Bronchial epithelial cell (primary cell): ENCODE results near the gene ARHGEF12. TPM values are rescaled to one million over a fixed set of nuclear protein-coding genes. Genes with fewer than 3 reads are reported as not detected.

Experiments
- DNase-seq: peaks from one replicate; pipeline ENCODE4 v3.0.0-alpha.2; 2010; ENCODE audit warnings: low read depth
- FAIRE-seq: peaks from 2 replicates; lab custom pipeline; 2011; peaks lifted over from hg19 to GRCh38; lab: Jason Lieb, UNC
- H3K27me3 ChIP-seq: 2 replicates; pipeline ENCODE4 v1.5.1; 2011; ENCODE audit warnings: low read length; ENCODE audit not compliant: control insufficient read depth, insufficient read depth
- H3K36me3 ChIP-seq: 2 replicates; pipeline ENCODE4 v1.5.1; 2011; ENCODE audit warnings: low read length; ENCODE audit not compliant: control insufficient read depth, insufficient read depth
- H3K4me3 ChIP-seq: 2 replicates; pipeline ENCODE4 v1.5.1; 2011; ENCODE audit warnings: mild to moderate bottlenecking, low read depth, low read length, control low read depth
- total RNA-seq: library from RNA; depleted of rRNA; stranded (reverse); fragments of >200 nt; gene quantifications from 2 replicates; pipeline ENCODE4 v1.2.1, GENCODE V29; 2014
- TF ChIP-seq, protein P1 (sequence below): IDR thresholded peaks from 2 replicates; pipeline ENCODE4 v1.5.1; 2011; ENCODE audit warnings: mild to moderate bottlenecking, moderate library complexity, low read length, control low read depth, inconsistent platforms; ENCODE audit not compliant: insufficient read depth, severe bottlenecking

ARHGEF12 gene
- total RNA-seq, 1 donor from 2014 or later = 65.6 TPM

DNA sequence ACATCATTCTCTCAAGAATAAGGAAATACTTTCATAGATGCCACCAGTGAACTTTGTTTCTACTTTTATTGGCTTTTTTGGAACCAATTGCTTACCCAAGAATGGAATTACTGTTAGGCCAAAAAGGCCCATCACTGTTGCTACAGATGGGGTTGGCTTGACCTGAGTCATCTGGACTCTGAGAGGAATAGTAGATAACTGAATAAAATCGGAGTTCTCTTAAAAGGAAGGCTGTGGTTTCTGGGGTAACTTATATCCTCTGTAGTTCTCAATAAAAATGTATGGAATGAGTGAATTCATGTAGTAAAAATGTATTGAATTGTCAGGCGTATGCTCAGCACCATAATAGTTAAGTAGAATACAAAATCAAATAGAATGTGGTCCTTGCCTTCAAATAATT, 56.6 kb downstream of the ARHGEF12 start:
- H3K4me3 ChIP-seq = no peak overlapping the region
- TF ChIP-seq, protein P1, sequence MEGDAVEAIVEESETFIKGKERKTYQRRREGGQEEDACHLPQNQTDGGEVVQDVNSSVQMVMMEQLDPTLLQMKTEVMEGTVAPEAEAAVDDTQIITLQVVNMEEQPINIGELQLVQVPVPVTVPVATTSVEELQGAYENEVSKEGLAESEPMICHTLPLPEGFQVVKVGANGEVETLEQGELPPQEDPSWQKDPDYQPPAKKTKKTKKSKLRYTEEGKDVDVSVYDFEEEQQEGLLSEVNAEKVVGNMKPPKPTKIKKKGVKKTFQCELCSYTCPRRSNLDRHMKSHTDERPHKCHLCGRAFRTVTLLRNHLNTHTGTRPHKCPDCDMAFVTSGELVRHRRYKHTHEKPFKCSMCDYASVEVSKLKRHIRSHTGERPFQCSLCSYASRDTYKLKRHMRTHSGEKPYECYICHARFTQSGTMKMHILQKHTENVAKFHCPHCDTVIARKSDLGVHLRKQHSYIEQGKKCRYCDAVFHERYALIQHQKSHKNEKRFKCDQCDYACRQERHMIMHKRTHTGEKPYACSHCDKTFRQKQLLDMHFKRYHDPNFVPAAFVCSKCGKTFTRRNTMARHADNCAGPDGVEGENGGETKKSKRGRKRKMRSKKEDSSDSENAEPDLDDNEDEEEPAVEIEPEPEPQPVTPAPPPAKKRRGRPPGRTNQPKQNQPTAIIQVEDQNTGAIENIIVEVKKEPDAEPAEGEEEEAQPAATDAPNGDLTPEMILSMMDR = no peak
- no peaks in the 10 kb centered on the region for H3K36me3 ChIP-seq
- FAIRE-seq (no peak), DNase-seq (no peak)
- no peaks in the 10 kb centered on the region for H3K27me3 ChIP-seq

DNA sequence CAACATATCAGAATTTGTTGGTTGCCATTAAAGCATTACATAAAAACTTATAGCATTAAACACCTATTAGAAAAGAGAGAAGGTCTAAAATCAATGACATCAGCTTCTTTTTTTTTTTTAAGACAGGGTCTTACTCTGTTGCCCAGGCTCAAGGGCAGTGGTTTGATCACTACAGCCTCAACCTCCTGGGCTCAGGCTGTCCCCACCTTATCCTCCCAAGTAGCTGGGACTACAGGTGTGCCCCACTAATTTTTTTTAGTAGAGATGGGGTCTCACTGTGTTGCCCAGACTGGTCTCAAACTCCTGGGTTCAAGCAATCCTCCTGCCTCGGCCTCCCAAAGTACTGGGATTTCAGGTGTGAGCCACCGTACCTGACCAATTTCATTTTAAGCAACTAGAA, 57.9 kb downstream of the ARHGEF12 start:
- TF ChIP-seq, protein P1 = no peak
- Histone ChIP-seq H3K36me3 (no peaks in the 10 kb centered on the region), H3K4me3 (no peak overlapping the region), H3K27me3 (no peaks in the 10 kb centered on the region)
- DNase-seq (no peak), FAIRE-seq (no peak)

DNA sequence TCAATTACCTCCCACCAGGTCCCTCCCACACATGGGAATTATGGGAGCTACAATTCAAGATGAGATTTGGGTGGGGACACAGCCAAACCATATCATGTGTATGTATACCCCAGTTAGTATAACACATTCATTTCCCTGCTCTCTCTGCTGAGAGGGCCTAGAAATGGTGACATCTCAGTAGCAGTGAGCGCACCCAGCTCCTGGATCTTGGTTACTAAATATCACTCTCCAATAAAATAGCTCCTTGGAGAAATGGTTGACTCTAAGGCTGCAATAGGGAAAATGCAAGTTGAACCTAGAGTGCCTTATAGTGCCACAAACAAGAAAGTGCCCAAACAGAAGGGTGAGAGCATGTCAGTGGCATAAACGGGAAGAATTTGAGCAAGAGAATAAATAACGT, 59.6 kb downstream of the ARHGEF12 start:
- TF ChIP-seq, protein P1 = no peak
- H3K4me3 ChIP-seq = no peak overlapping the region
- FAIRE-seq = no peak
- no peaks in the 10 kb centered on the region for H3K27me3 ChIP-seq
- no peak for DNase-seq
- H3K36me3 ChIP-seq = no peaks in the 10 kb centered on the region

DNA sequence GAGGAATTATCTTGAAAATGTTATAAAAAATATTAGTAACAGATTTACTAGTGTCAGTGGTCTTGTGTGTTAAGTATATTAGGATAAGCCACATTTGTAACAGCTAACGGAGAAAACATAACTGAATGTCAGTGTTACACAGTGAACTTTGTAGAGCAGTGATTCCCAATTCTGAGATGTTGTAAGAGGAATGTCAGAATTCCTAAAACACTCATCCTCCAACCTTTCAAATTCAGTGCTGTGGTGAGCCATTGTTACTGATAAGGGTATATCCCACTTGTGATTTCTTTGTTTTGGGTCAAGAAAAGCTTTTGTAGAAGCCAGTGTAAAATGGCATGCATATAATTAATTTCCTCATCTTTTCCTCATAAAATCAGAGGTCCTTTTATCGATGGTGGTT, 61.9 kb downstream of the ARHGEF12 start:
- no peak overlapping the region for H3K4me3 ChIP-seq
- FAIRE-seq = no peak
- H3K27me3 ChIP-seq = no peaks in the 10 kb centered on the region
- DNase-seq = no peak
- H3K36me3 ChIP-seq = no peaks in the 10 kb centered on the region
- TF ChIP-seq, protein P1 = no peak

DNA sequence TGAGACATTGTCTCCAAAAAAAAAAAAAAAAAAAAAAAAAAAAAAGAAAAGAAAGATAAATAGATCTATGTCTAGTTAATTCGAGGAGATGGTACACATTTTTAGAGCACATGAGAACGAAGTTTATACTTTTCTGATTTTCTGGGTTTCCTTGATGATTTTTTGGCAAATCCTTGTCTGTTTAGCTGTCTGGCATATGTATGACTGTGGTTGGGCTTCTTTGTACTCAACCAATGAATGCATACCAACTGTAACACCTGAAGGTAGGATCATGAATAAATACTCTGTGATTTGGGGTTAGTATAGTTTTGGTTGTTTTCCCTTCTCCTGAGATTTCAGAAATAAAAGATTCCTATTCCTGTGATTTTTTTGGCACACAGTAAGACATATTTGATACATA, 63.1 kb downstream of the ARHGEF12 start:
- FAIRE-seq (no peak), DNase-seq (no peak)

More for the DNA sequence above, 63.1 kb downstream of the ARHGEF12 start:
- no peaks in the 10 kb centered on the region for H3K27me3 ChIP-seq
- H3K4me3 ChIP-seq = no peak overlapping the region
- TF ChIP-seq, protein P1 = no peak
- no peaks in the 10 kb centered on the region for H3K36me3 ChIP-seq
